ENCODE results near the gene CACNA1H. TPM values are rescaled to one million over a fixed set of nuclear protein-coding genes. Genes with fewer than 3 reads are reported as not detected.
A peak's percentile ranks its signal among the peaks of the same experiment; 100 is the strongest.

CACNA1H gene
- total and polyA plus RNA-seq, 2 of the 8 experiments (the other 6 are each of a cell fraction or from before 2014, with no cell fraction given): 14.0 to 28.7 TPM

DNA sequence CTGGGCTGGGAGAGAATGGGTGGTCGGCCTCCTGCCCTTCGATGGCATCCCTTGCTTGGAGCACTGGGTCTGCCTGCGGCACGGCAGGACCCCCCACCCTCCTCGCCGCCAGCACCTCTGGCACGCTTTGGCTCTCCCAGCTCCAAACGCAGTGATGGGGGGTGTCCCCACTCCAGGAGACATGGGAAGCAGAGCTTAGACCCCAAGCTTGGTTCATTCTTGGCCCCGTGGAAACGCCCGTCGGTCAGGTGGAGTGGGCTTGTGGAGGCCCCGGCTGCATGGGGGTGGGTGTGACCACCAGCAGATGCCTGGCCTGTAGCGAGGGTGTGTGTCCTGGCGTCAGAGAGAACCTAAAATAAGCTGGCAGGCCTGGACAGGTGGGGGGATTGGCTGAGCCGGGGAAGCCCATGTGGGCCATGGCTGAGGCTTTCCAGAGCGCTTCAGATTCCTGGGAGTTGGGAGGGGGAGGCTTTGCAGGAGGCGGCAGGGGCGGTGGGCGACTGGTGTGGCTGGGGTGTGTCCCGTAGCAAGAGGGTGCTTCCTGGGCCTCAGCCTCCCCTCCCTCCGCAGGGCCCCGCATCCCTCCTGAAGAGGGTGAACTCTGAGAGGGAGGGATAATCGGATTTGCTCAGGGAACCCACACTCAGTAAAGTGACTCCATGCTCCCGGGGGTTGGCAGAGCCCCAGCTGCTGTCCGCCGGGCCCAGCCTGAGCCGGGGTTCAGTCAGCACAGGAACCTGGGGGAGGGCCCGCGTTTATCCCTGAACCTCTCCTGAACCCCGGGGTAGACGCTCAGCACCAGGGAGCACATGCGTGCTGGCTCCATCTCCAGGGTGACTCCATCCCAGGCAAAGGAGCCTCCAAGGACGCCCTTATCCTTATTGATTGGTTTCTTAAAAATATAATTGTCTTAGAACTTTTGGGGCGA lies 3.4 kb downstream of the CACNA1H start:
- H2BK20ac ChIP-seq (ENCODE audit: low read length): no peak overlapping the region
- H4K5ac ChIP-seq (ENCODE audit: insufficient read length, low read depth, low read length): no peak overlapping the region
- H2BK120ac ChIP-seq (replicated peaks; ENCODE audit: low read depth, low read length): no peak overlapping the region
- H3K4me1 ChIP-seq (replicated peaks in 1 of 4; ENCODE audit: control insufficient read depth in 3 of 4, insufficient read depth in 4 of 4, low read length in 3 of 4): peaks cover 0 to 18% (median 14%) of the 10 kb centered on the region in 4 experiments; a peak in 5 of 7 replicates
- H4K8ac ChIP-seq (ENCODE audit: extremely low read depth, insufficient read depth, low read length): no peak overlapping the region; the same call in 1 of the 2 replicates
- H2BK5ac ChIP-seq (ENCODE audit: low read depth, low read length): peak overlapping the region; percentile 16; the same call in 1 of the 2 replicates
- no peak overlapping the region for H3K4ac ChIP-seq (replicated peaks; ENCODE audit: insufficient read length, low read depth, low read length)
- FAIRE-seq (no peak), DNase-seq (ENCODE audit: low read depth in 1 of 2, low spot score in 2 of 2) (no peak)
- no peaks in the 10 kb centered on the region for H3K9me3 ChIP-seq (ENCODE audit: insufficient read depth in 2 of 2, low read depth in 1 of 2, low read length in 1 of 2)
- H3K4me3 ChIP-seq (ENCODE audit: extremely low read depth in 1 of 4, insufficient read depth in 2 of 4, low read depth in 3 of 4, low read length in 4 of 4): no peak overlapping the region
- peaks cover 16 to 32% of the 10 kb centered on the region in 2 experiments for H4K20me1 ChIP-seq (replicated peaks in 1 of 2; ENCODE audit: control insufficient read depth in 1 of 2, insufficient read depth in 2 of 2, low read length in 2 of 2)
- no peak overlapping the region for H2BK15ac ChIP-seq (ENCODE audit: low read length)
- CTCF ChIA-PET (ENCODE audit: partially characterized antibody): interaction anchor here (2.2 kb wide), 1 partner anchor 11 kb away, joined by 10 read pairs; no protein-coding TSS in a partner anchor
- POLR2A ChIA-PET (ENCODE audit: partially characterized antibody): no interaction called here
- no peaks in the 10 kb centered on the region; a peak in 1 of 8 replicates for H3K36me3 ChIP-seq (ENCODE audit: control insufficient read depth in 2 of 4, insufficient read depth in 4 of 4, low read length in 3 of 4)
- no peak overlapping the region for H2BK12ac ChIP-seq (ENCODE audit: low read depth, low read length)
- no peak overlapping the region for H3K56ac ChIP-seq (replicated peaks; ENCODE audit: insufficient read length, low read depth, low read length)
- H2AK5ac ChIP-seq (ENCODE audit: low read depth, low read length): 0 out of 2 replicates have a peak overlapping the region, but pooled peaks have one; percentile 24
- H3K18ac ChIP-seq (ENCODE audit: extremely low read depth, low read length): no peak overlapping the region
- no peak overlapping the region for H4K91ac ChIP-seq (replicated peaks; ENCODE audit: insufficient read length, low read length)
- peaks cover 0 to 4% (median 0%) of the 10 kb centered on the region in 4 experiments; a peak in 1 of 7 replicates for H3K27me3 ChIP-seq (replicated peaks in 1 of 4; ENCODE audit: control insufficient read depth in 3 of 4, extremely low read depth in 1 of 4, insufficient read depth in 3 of 4, low read length in 3 of 4)
- WGBS, 2 experiments (ENCODE audit: extremely low coverage in 1 of 2, insufficient coverage in 1 of 2, insufficient read length in 1 of 2, insufficient replicate concordance in 2 of 2, low coverage in 1 of 2, low lambda C conversion rate in 2 of 2, missing lambda C conversion rate in 1 of 2): 85% methylated on average over 23 of the region's 35 CpGs; no CpG with 5 or more reads in 1 of the 2 experiments
- no peak overlapping the region for H3K23ac ChIP-seq (ENCODE audit: insufficient read length)
- H3K27ac ChIP-seq (ENCODE audit: low read depth, low read length): no peak overlapping the region
- H2AFZ ChIP-seq (ENCODE audit: low read length): no peak overlapping the region
- peaks cover 3% of the 10 kb centered on the region; the same call in 1 of the 2 replicates for H3K23me2 ChIP-seq (ENCODE audit: low read depth, low read length)
- H3K14ac ChIP-seq (ENCODE audit: insufficient read length): no peak overlapping the region
- H3K4me2 ChIP-seq (ENCODE audit: insufficient read depth in 1 of 2, low read depth in 2 of 2, low read length in 2 of 2): no peak overlapping the region
- H3K79me1 ChIP-seq (ENCODE audit: low read depth, low read length): peaks cover 17% of the 10 kb centered on the region
- peaks cover 0 to 26% of the 10 kb centered on the region in 2 experiments; a peak in 1 of 4 replicates for H3K79me2 ChIP-seq (ENCODE audit: control insufficient read depth in 1 of 2, insufficient read depth in 2 of 2, low read length in 2 of 2)
- no peak overlapping the region for H3K9ac ChIP-seq (replicated peaks in 1 of 4; ENCODE audit: extremely low read depth in 1 of 4, low read depth in 3 of 4, low read length in 3 of 4)
- TF ChIP-seq SIRT6 (IDR thresholded peaks at IDR 0.05; ENCODE audit: low read length) (no peak), CTBP2 (IDR thresholded peaks at IDR 0.05; ENCODE audit: borderline replicate concordance, insufficient read depth, insufficient read length, low read length) (no peak), PHF8 (conservative IDR thresholded peaks at IDR 0.05; ENCODE audit: low read depth, low read length) (no peak)
